HepG2 (cell line): Measurements from ENCODE around the gene PROK2. TPM values are rescaled to one million over a fixed set of nuclear protein-coding genes. Genes with fewer than 3 reads are reported as not detected.

Source experiments
- ATAC-seq: fragments of 200-7000 bp; cut with Tn5 transposase; 3 replicates; pipeline ENCODE4 v1.9.1; 2020; ENCODE audit warnings: mild to moderate bottlenecking, moderate library complexity
- BruUV-seq: library from RNA; stranded (reverse); fragments of 400-500 nt; replicated peaks from 2 replicates; lab custom pipeline; 2021; lab: Mats Ljungman, UMichigan
- CTCF ChIA-PET: fragments of 300-600 bp; formaldehyde crosslinking; extraction: SDS; loops from one replicate; lab custom pipeline; 2021; ENCODE audit warnings: low total read pairs, inconsistent platforms, low intra/inter-chr PET ratio; lab: Yijun Ruan, JAX
- POLR2A ChIA-PET: fragments of 350-600 bp; sonication (Branson Sonifier 250); formaldehyde crosslinking; loops from one replicate; lab custom pipeline; 2020; ENCODE audit warnings: antibody characterized with exemption, inconsistent platforms; lab: Yijun Ruan, JAX
- DNase-seq: peaks from one replicate; pipeline ENCODE4 v3.0.0-alpha.2; 2015; ENCODE audit warnings: low spot score
- FAIRE-seq: peaks from 3 replicates; lab custom pipeline; 2011; peaks lifted over from hg19 to GRCh38; lab: Jason Lieb, UNC
- H2AFZ ChIP-seq: one replicate; pipeline ENCODE4 v1.6.1; 2011; ENCODE audit warnings: low read length, inconsistent platforms
- H3K27ac ChIP-seq: fragments of 300-600 bp; 3 replicates; pipeline ENCODE4 v1.8.0; 2011; ENCODE audit warnings: mixed run types, mild to moderate bottlenecking, mixed read lengths, low read length, inconsistent platforms; ENCODE audit not compliant: insufficient read depth; ENCODE audit errors: extremely low read length
- H3K27me3 ChIP-seq, 2 experiments: fragments of 200-600 bp in 1 of 2; 2 replicates in 1 of 2; 3 replicates in 1 of 2; pipeline versions ENCODE4 v1.6.0 to v1.8.0; 2011; ENCODE audit warnings: low read length in 2 of 2, mild to moderate bottlenecking in 2 of 2, moderate library complexity in 2 of 2, inconsistent platforms in 1 of 2; ENCODE audit not compliant: insufficient read depth in 2 of 2, control insufficient read depth in 1 of 2
- H3K36me3 ChIP-seq, 2 experiments: fragments of 200-600 bp in 1 of 2; replicated peaks in 1 of 2; 2 replicates in 1 of 2; 3 replicates in 1 of 2; pipeline versions ENCODE4 v1.5.1 to v1.8.0; 2011; ENCODE audit warnings: low read length in 2 of 2, inconsistent platforms in 1 of 2; ENCODE audit not compliant: insufficient read depth in 2 of 2, control insufficient read depth in 1 of 2
- H3K4me1 ChIP-seq: 2 replicates; pipeline ENCODE4 v1.5.1; 2012; ENCODE audit warnings: low read length, inconsistent platforms; ENCODE audit not compliant: insufficient read depth
- H3K4me2 ChIP-seq: 2 replicates; pipeline ENCODE4 v1.6.0; 2011; ENCODE audit warnings: low read depth, low read length, inconsistent platforms
- H3K4me3 ChIP-seq, 3 experiments: fragments of 200-600 bp in 1 of 3; sonication (generic), shearing (Covaris generic) in 1 of 3; replicated peaks in 1 of 3; 2 replicates each; pipeline ENCODE4 v1.5.1; 2011 to 2016; ENCODE audit warnings: low read length in 3 of 3, inconsistent platforms in 2 of 3, low read depth in 2 of 3, mild to moderate bottlenecking in 2 of 3, control low read depth in 1 of 3, mixed read lengths in 1 of 3; ENCODE audit not compliant: insufficient read depth in 1 of 3
- H3K79me2 ChIP-seq: one replicate; pipeline ENCODE4 v1.6.1; 2011; ENCODE audit warnings: low read length, inconsistent platforms; ENCODE audit not compliant: insufficient read depth
- H3K9ac ChIP-seq: 2 replicates; pipeline ENCODE4 v1.6.0; 2011; ENCODE audit warnings: mild to moderate bottlenecking, low read depth, low read length, inconsistent platforms; ENCODE audit not compliant: insufficient read depth
- H3K9me3 ChIP-seq: 2 replicates; pipeline ENCODE4 v1.5.1; 2012; ENCODE audit warnings: mild to moderate bottlenecking, low read length
- H4K20me1 ChIP-seq: 2 replicates; pipeline ENCODE4 v1.6.0; 2011; ENCODE audit warnings: inconsistent platforms, mild to moderate bottlenecking, low read length, moderate library complexity; ENCODE audit not compliant: insufficient read depth
- KAT8 ChIP-seq: IDR thresholded peaks from 2 replicates; pipeline ENCODE4 v1.6.1; 2016; ENCODE audit warnings: missing genetic modification reagents, missing compliant biosample characterization
- KLF16 ChIP-seq, 2 experiments: sonication (generic) in 1 of 2; formaldehyde crosslinking in 1 of 2; IDR thresholded peaks; 2 replicates each; pipeline versions ENCODE4 v1.6.1 to v1.8.0; 2016 to 2023; ENCODE audit warnings: missing genetic modification reagents in 2 of 2, missing compliant biosample characterization in 1 of 2
- NBN ChIP-seq: fragments of 450-650 bp; conservative IDR thresholded peaks from 2 replicates; pipeline ENCODE4 v1.6.1; 2017
- RARA ChIP-seq: IDR thresholded peaks from 2 replicates; pipeline ENCODE4 v1.6.1; 2016; ENCODE audit warnings: missing genetic modification reagents, missing compliant biosample characterization
- RBM39 ChIP-seq: fragments of 200-400 bp; formaldehyde crosslinking; IDR thresholded peaks from one replicate; pipeline ENCODE4 v1.6.1; 2018; ENCODE audit warnings: antibody characterized with exemption, mild to moderate bottlenecking, low read depth, low read length; ENCODE audit not compliant: poor library complexity, severe bottlenecking
- TGIF2 ChIP-seq: IDR thresholded peaks from 2 replicates; pipeline ENCODE4 v1.6.1; 2016; ENCODE audit warnings: control low read depth, missing compliant biosample characterization
- ZNF124 ChIP-seq: sonication (generic); formaldehyde crosslinking; IDR thresholded peaks from 2 replicates; pipeline ENCODE4 v1.4.0; 2020; ENCODE audit warnings: missing genetic modification reagents
- ZNF629 ChIP-seq: sonication (generic); formaldehyde crosslinking; conservative IDR thresholded peaks from 2 replicates; pipeline ENCODE4 v1.5.0; 2020; ENCODE audit warnings: missing genetic modification reagents
- ZNF800 ChIP-seq: sonication (generic); formaldehyde crosslinking; IDR thresholded peaks from 2 replicates; pipeline ENCODE4 v1.4.0; 2020; ENCODE audit warnings: missing genetic modification reagents
- ZNF891 ChIP-seq: sonication (generic); formaldehyde crosslinking; IDR thresholded peaks from 2 replicates; pipeline ENCODE4 v1.5.0; 2020; ENCODE audit warnings: mild to moderate bottlenecking, missing genetic modification reagents
- ZSCAN20 ChIP-seq: sonication (generic); formaldehyde crosslinking; IDR thresholded peaks from 2 replicates; pipeline ENCODE4 v1.4.0; 2020; ENCODE audit warnings: missing genetic modification reagents, mild to moderate bottlenecking, borderline replicate concordance
- ZSCAN30 ChIP-seq: sonication (generic); formaldehyde crosslinking; IDR thresholded peaks from 2 replicates; pipeline ENCODE4 v1.5.0; 2020; ENCODE audit warnings: mild to moderate bottlenecking, missing genetic modification reagents
- ZZZ3 ChIP-seq: sonication (generic); formaldehyde crosslinking; IDR thresholded peaks from 2 replicates; pipeline ENCODE4 v1.4.0; 2020; ENCODE audit warnings: missing genetic modification reagents, mild to moderate bottlenecking, borderline replicate concordance
- WGBS: methylation state at CpG from one replicate; pipeline ENCODE4 v1.1.6; 2017; ENCODE audit warnings: low lambda C conversion rate; 5-methylcytosine and 5-hydroxymethylcytosine counted together
- in situ Hi-C: cut with HindIII; loops from 2 replicates; pipeline ENCODE4 v1.10.0; 2017; ENCODE audit warnings: low pct_unique_long_range_greater_than_20kb; ENCODE audit not compliant: extremely low pct_ligation_motif_present
- intact Hi-C: fragments of 100-400 bp; cut with micrococcal nuclease; formaldehyde crosslinking; loops from one replicate; pipeline ENCODE4 v1.10.0; 2022; ENCODE audit not compliant: unreplicated experiment
- polyA plus RNA-seq, 8 experiments: library from polyadenylated mRNA; depleted of rRNA in 3 of 8; stranded (reverse) in 7 of 8; unstranded in 1 of 8; fragments of >200 nt; fragmentation: Illumina TruSeq in 4 of 8; extraction: Trizol in 4 of 8; gene quantifications; 2 replicates each; pipeline versions ENCODE4 v1.2.1 to v1.2.3, GENCODE V29; 2011 to 2016; ENCODE audit warnings: low read depth in 4 of 8, missing spikeins in 1 of 8, mixed read lengths in 1 of 8; ENCODE audit not compliant: insufficient read depth in 1 of 8
- total RNA-seq, 5 experiments: library from RNA; depleted of rRNA; stranded (reverse); fragments of >200 nt; fragmentation: Illumina TruSeq; extraction: Trizol; gene quantifications; 2 replicates each; pipeline ENCODE4 v1.2.3, GENCODE V29; 2016; ENCODE audit warnings: low read depth in 1 of 5

The PROK2 gene
- total and polyA plus RNA-seq, 2 of the 13 experiments (the other 11 are each of a cell fraction or from before 2014, with no cell fraction given): not detected

- TF ChIP-seq ZSCAN20 (no peak), TGIF2 (CRISPR knock-in tag) (no peak), KLF16 (CRISPR knock-in tag; IDR thresholded peaks at IDR 0.05) (no peak), ZSCAN30 (no peak), KAT8 (CRISPR knock-in tag) (no peak)
Measured at GRCh38 chr3:71805691-71806090, 20.7 kb upstream of the PROK2 start (continued).

GRCh38 chr3:71805199-71805598 is 20.3 kb upstream of the PROK2 start:
- DNase-seq (no peak), ATAC-seq (no peak), FAIRE-seq (no peak)
- TF ChIP-seq ZNF891 (CRISPR knock-in tag) (no peak), RBM39 (no peak), ZNF629 (CRISPR knock-in tag) (no peak), ZNF124 (CRISPR knock-in tag) (no peak), NBN (no peak), ZNF800 (CRISPR knock-in tag) (no peak), ZZZ3 (CRISPR knock-in tag) (no peak), RARA (no peak)
- H2AFZ ChIP-seq: no peak overlapping the region
- no peaks in the 10 kb centered on the region for H3K4me1 ChIP-seq
- no peak overlapping the region for H3K9ac ChIP-seq
- H3K36me3 ChIP-seq: no peaks in the 10 kb centered on the region
- POLR2A ChIA-PET: no interaction called here
- no peaks in the 10 kb centered on the region for H3K79me2 ChIP-seq
- WGBS: 34% methylated on average over 3 of the region's 3 CpGs
- H3K4me2 ChIP-seq: no peak overlapping the region
- CTCF ChIA-PET: no interaction called here
- BruUV-seq: no TSS peak
- H3K27me3 ChIP-seq: peaks cover 0 to 14% of the 10 kb centered on the region in 2 experiments; a peak in 2 of 5 replicates
- H4K20me1 ChIP-seq: no peaks in the 10 kb centered on the region
- in situ Hi-C loops: no loop called here
- no peak overlapping the region for H3K27ac ChIP-seq
- intact Hi-C loops: no loop called here
- H3K9me3 ChIP-seq: no peaks in the 10 kb centered on the region
- H3K4me3 ChIP-seq: no peak overlapping the region
